ENCODE data around the gene STXBP6.
"Not testable (repeated sequence)": the region's sequence is repeated elsewhere in the genome, so short reads cannot be mapped to it uniquely, and the experiment has no call there.

STXBP6 gene

GRCh38 chr14:24982472-24983155 is 67.3 kb downstream of the STXBP6 start:
- no peak for DNase-seq

- DNase-seq: no peak
Measured at GRCh38 chr14:24979725-24980239, 70.2 kb downstream of the STXBP6 start.

- no peak for DNase-seq
Measured at GRCh38 chr14:24978862-24979724, 70.9 kb downstream of the STXBP6 start.

GRCh38 chr14:24976602-24977001 is 73.3 kb downstream of the STXBP6 start:
- no peak for DNase-seq

GRCh38 chr14:24975393-24975792 is 74.6 kb downstream of the STXBP6 start:
- DNase-seq: no peak

- DNase-seq: no peak
Measured at GRCh38 chr14:24974591-24975374, 75.2 kb downstream of the STXBP6 start.

- no peak for DNase-seq
Measured at GRCh38 chr14:24972844-24973243, 77.1 kb downstream of the STXBP6 start.

GRCh38 chr14:24971255-24971654 is 78.7 kb downstream of the STXBP6 start:
- no peak for DNase-seq

- DNase-seq: no peak
Measured at GRCh38 chr14:24966579-24966964, 83.4 kb downstream of the STXBP6 start.

GRCh38 chr14:24965934-24966578 is 83.9 kb downstream of the STXBP6 start:
- no peak for DNase-seq

GRCh38 chr14:24965578-24965933 is 84.4 kb downstream of the STXBP6 start:
- no peak for DNase-seq

GRCh38 chr14:24964591-24964990 is 85.4 kb downstream of the STXBP6 start:
- no peak for DNase-seq

GRCh38 chr14:24964048-24964447 is 85.9 kb downstream of the STXBP6 start:
- no peak for DNase-seq

GRCh38 chr14:24962118-24962517 is 87.8 kb downstream of the STXBP6 start:
- DNase-seq: not testable (repeated sequence)

- DNase-seq: no peak
Measured at GRCh38 chr14:24960816-24961215, 89.1 kb downstream of the STXBP6 start.

GRCh38 chr14:24959791-24960331 is 90.1 kb downstream of the STXBP6 start:
- no peak for DNase-seq

- no peak for DNase-seq
Measured at GRCh38 chr14:24958271-24958670, 91.7 kb downstream of the STXBP6 start.

- no peak for DNase-seq
Measured at GRCh38 chr14:24957814-24958213, 92.1 kb downstream of the STXBP6 start.

GRCh38 chr14:24956104-24956503 is 93.8 kb downstream of the STXBP6 start:
- DNase-seq: no peak

GRCh38 chr14:24954700-24955037 is 95.3 kb downstream of the STXBP6 start:
- no peak for DNase-seq

- no peak for DNase-seq
Measured at GRCh38 chr14:24954037-24954699, 95.8 kb downstream of the STXBP6 start.
